ENCODE results near the gene ZNF728.
"Not testable (repeated sequence)": the region's sequence is repeated elsewhere in the genome, so short reads cannot be mapped to it uniquely, and the experiment has no call there.

GRCh38 chr19:22927576-22927975, 75.4 kb downstream of the ZNF728 start:
- not testable (repeated sequence) for TF ChIP-seq CTCF (IDR thresholded peaks at IDR 0.05); REST (IDR thresholded peaks at IDR 0.05; ENCODE audit: insufficient read depth in 1 of 2, low read depth in 2 of 2, low read length in 1 of 2); POLR2AphosphoS5 (IDR thresholded peaks at IDR 0.05; ENCODE audit: low read depth, low read length); SIN3A (IDR thresholded peaks at IDR 0.05; ENCODE audit: borderline replicate concordance, insufficient read depth, low read depth, low read length)

Measured in Panc1 (cell line).